Stromal cell of bone marrow (primary cell): Measurements from ENCODE around the gene COL5A1.

Source experiments
- DNase-seq: peaks from one replicate; pipeline ENCODE4 v3.0.0-alpha.2; 2012; ENCODE audit warnings: low read depth

The COL5A1 gene

GRCh38 chr9:134818591-134818990 lies 177.0 kb downstream of the COL5A1 start:
- no peak for DNase-seq

DNA sequence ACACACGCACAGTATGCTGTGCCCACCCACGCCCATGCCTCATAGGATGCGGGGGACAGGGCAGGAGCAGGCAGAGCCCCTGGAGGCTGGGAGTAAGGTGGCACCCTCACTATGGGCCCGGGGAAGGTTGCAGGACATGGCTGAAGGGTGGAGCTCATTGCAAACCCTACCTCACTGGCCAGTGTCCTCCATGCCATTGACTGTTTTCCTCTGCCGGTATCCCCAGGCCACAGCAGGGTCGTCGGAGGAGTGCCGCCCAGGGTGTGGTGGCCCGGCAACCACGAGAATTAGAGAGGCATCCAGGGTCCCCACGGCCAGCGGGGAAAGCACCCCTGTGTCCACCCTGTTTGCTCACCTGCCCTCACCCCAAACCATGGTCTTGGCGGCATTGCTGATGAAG lies 179.3 kb downstream of the COL5A1 start:
- no peak for DNase-seq

GRCh38 chr9:134822541-134822940 lies 180.9 kb downstream of the COL5A1 start:
- DNase-seq = no peak

GRCh38 chr9:134823623-134824022 lies 182.0 kb downstream of the COL5A1 start:
- DNase-seq = no peak

DNA sequence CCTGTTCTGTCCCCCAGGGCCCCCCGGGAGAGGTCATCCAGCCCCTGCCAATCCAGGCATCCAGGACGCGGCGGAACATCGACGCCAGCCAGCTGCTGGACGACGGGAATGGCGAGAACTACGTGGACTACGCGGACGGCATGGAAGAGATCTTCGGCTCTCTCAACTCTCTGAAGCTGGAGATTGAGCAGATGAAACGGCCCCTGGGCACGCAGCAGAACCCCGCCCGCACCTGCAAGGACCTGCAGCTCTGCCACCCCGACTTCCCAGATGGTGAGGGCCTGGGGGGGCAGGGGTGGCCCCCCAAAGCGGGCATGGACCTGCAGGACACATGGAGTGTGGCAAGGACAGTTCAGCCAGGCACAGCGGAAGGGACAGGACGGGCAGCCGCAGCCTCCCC lies 183.0 kb downstream of the COL5A1 start:
- DNase-seq = no peak

- no peak for DNase-seq
These were observed 183.4 kb downstream of the COL5A1 start for GRCh38 chr9:134825025-134825424.

DNA sequence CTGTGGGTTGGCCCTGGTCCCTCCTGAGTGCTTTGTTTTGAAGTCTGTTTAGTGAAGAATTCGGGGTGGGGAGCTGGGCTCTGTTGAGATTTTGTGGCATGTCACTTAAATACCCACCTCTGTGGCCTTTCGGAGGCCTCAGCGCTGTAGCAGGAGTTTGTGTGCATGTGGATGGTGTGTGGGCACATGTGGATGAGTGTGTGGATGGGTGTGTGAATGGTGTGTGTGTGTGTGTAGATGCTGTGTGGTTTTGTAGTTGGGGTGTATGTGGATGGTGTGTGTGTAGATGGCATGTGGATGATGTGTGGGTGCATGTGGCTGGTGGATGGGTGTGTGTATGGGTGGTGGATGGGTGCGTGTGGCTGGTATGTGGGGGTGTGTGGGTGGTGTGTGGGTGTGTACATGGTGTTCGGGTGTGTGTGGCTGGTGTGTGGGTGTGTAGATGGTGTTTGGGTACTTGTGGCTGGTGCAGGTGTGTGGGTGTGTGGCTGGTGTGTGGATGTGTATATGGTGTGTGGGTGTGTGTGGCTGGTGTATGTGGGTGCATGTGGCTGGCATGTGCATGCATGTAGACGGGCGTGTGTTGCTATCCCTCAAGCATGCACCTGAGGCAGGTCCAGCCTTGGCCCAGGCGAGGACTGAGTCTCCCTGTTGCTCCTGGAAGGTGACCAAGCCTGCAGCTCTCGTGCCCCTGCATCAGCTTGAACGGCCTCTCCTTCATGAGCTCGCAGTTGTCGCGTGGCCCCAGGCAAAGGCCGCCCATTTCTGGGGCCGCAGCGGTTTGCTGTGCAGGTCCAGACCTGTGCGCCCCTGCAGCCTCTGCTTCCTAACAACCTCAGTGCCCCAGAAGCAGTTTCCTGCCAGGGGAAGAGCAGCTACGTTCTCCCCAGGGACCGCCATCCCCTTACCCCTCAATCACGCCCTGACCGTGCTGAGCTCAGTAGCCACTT lies 185.0 kb downstream of the COL5A1 start:
- DNase-seq = no peak

GRCh38 chr9:134827559-134827958 lies 186.0 kb downstream of the COL5A1 start:
- DNase-seq = no peak

DNA sequence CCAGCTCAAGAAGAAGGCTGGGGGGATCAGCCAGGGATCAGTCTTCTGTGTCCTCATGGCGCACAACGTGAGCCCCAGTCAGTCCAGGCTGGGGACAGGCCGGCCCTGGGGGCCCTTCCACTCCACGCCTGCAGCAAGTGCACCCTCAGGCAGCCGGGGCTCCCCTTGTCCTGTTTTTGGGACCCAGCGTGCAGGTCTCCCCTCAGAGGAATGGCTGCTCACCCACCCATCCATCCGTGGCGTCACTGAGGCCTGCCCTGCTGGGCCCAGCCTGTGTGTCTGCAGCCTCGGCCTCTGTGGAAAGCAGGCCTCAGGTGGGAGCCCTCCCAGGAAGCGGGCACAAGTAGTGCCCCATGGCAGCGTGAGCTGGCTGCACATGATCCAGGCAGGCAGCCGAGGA lies 186.4 kb downstream of the COL5A1 start:
- DNase-seq = no peak

DNA sequence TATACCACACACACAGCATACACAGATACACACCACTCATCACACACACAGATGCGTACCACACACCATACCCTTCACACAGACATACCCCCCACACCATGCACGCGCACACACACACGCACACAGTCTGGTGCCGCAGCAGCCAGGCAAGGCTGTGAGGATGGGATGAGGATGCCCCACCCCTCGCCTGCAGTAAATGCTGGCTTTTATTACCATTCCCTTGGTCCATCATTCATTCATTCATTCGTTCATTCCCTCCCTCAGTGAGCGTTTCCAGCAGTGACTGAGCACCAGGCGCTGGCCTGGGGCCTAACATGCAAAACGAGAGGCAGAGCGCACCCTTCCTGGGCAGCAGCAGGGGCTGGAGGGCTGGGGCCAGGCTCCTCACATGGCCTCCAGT lies 187.3 kb downstream of the COL5A1 start:
- DNase-seq = no peak

GRCh38 chr9:134829356-134829937 lies 187.8 kb downstream of the COL5A1 start:
- no peak for DNase-seq

DNA sequence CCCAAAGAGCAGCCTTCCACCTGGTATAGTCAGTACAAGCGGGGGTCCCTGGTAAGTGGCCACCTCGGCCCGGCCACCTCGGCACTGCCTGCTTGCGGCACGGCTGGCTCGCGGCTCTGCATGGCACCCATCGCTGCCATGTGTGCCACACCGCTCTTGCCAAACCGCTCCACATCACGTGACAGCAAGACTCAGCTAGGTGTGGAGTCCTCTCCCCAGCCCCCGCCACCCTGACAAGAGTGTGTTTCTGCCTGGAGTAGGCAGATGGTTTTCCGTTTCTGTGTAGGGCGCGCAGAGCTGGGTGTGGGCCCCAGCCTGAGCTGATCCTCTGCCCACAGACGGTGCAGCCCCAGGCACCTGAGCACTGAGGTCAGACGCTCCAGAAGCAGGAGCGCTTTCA lies 188.5 kb downstream of the COL5A1 start:
- DNase-seq = no peak

- no peak for DNase-seq
These were observed 189.5 kb downstream of the COL5A1 start for GRCh38 chr9:134830926-134831720.

DNA sequence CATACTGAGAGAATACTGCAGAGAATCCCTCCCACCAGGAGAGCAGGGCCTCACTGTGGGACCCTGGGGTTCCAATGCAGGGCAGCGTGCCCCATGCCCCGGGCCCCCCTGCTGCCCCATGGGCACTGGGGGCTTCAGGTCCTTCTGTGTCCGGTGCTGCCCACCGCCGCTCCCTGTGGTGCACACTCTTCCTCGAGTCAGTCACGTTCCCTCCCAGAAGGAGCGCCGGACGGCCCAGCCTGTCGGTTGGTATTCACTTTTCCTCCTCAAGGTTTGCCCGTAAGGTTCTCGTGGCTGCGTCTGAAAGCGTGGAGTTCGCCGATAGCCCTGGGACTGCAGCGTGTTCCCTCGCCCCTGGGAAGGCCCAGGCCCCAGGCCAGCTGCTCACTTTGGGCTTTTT lies 190.9 kb downstream of the COL5A1 start:
- DNase-seq = no peak

DNA sequence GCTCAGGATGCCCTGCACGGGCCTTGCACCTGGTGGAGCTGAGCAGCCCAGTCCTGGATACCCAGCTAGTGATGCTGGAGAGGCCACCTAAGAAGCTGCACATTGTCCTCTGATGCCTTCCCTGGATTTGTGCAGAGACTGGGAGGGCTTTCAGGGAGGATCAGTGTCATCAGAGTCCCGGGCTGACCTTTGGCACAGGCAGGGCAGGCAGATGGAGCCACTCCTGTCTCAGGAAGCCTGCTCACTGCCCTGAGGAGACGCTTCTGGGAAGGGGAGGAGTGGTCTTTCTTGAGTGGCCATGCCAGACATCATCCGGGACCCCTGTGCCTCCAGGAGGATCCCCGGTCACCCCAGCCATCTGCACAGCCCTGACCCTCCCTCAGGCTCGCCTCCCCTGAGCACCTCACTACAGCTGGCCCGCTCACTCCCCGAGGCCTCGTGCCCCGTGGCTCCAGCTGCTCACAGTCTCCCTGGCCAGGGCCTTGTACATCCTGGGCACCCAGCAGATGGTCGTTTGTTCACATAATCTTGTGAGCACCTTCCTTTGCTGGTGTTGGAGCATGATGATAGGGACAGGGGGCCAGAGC lies 191.8 kb downstream of the COL5A1 start:
- DNase-seq = no peak

DNA sequence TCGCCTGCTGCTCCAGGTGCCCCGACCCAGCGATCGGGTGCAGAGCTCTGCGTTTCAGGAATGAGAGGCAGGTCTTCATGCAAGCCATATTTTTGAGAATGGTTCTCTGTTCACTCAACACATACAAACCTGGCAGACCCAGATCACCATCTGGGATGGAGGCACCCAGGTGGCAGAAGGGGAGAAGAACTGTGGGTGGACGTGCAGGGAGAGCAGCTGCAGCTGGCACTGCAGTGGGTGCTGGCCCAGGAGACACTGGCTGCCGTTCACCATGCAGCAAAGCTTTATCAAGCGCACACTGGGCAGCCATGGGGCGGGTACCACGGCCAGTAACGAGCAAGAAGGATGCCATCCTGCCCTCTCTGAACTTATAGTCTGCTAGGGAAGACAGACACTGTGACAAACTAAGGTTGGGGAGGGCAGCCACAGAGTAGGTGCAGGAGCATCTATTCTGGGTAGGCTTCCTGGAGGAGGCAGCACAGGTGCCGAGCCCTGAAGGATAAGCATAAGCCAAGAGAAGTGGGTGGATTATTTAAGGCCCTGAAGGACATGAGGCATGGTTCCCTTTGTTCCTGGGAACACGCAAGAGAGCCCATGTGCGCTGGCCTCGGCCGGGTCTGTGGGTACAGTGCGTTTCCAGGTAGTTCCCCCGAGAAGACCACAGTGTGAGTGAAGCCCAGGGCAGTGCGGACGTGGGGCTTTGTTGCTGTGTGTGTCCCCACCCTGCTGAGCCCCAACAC lies 192.8 kb downstream of the COL5A1 start:
- DNase-seq = no peak

- DNase-seq = no peak
These were observed 193.4 kb downstream of the COL5A1 start for GRCh38 chr9:134834957-134835419.

DNA sequence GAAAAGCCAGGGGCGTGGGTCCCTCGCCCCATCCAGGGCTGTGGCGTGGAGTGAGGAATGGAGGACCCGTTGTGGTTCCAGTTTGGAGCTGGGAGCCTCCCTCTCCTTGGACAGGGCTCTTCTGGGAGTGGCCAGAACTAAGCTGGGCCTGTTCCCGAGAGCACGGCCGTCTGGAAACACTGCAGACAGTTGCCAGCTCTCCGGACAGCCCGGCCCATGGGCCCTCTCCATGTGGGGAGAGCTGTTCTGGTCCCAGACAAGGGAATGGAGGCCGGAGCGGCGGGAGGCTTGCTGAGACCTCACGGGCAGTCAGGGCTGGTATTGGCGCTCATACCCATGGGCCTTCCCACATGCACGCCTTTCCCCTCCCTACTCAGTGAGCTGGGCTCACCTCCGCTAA lies 193.8 kb downstream of the COL5A1 start:
- DNase-seq = no peak

DNA sequence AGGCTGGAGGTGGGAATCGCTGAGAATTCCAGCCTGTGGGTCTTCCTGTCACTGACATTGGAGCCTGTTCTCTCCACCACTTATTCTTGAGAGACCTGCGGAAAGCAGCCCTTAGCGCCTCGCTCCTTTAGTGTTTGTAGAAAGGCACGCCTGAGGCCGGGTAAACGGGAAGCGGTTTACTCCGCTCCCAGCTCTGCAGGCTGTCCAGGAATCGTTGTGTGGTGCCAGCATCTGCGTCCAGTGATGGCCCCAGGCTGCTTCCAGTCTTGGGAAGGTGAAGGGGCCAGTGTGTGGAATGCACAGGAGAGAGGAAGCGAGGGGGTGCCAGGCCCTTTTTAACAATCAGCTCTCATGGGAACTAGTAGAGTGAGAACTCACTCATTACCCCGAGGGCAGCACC lies 194.4 kb downstream of the COL5A1 start:
- no peak for DNase-seq

DNA sequence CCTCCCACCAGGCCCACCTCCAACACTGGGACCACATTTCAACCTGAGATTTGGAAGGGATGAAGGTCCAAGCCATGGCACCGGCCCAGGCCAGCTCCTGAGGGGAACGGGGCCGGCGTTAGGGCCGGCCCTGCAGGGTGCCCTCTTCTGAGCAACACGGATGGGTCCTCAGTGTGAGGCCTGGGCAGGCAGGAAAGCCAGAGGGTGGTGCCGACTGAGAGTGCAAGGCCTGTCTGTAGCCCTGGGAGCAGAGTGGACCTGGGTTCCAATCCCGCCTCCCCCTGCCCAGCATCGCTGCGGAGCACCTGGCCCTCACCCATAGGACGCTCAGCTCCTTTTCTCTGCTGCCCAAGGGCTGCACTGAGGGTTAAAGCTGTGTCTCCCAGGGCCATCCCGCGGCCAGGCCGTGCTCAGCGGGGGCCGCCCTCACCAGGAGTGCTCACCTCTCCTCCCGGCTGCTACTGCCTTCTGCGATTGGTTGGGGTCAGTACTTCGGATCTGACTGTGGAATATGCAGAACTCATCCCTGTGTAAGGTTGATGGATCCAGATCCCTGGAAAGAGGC lies 194.9 kb downstream of the COL5A1 start:
- DNase-seq = no peak

GRCh38 chr9:134837529-134837928 lies 195.9 kb downstream of the COL5A1 start:
- DNase-seq = no peak
